ENCODE results near the gene NSUN4. TPM values are rescaled to one million over a fixed set of nuclear protein-coding genes. Genes with fewer than 3 reads are reported as not detected.
"Not testable (repeated sequence)": the region's sequence is repeated elsewhere in the genome, so short reads cannot be mapped to it uniquely, and the experiment has no call there.

NSUN4 gene
- total RNA-seq, 1 experiment from 2014 or later: 10.4 TPM

- H3K4me3 ChIP-seq (ENCODE audit: insufficient read depth, low read depth, low read length); H3K27me3 ChIP-seq (ENCODE audit: control insufficient read depth, insufficient read depth, low read length); DNase-seq; H3K36me3 ChIP-seq (replicated peaks; ENCODE audit: control insufficient read depth, insufficient read depth, low read length): not testable (repeated sequence)
These were observed 27.1 kb downstream of the NSUN4 start for GRCh38 chr1:46367701-46368100.

DNA sequence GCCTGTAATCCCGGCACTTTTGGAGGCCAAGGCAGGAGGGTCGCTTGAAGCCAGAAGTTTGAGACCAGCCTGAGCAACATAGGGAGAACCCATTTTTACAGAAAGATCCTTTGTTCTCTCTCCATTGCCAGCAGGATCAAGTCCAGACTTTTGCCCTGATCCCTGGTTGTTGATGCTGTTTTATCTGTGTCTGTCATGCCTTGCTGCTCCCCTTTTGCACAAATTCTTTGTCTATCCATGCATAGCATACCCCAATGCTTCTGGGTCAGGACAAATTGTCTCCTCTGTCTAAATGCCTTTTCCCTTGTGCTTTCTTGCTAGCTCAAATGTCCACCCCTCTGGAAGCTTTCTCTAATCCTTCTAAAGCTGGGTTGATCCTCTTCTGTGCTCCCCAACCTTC, 28.2 kb downstream of the NSUN4 start:
- peaks cover 3% of the 10 kb centered on the region for H3K36me3 ChIP-seq (replicated peaks; ENCODE audit: control insufficient read depth, insufficient read depth, low read length)
- no peak overlapping the region for H3K4me3 ChIP-seq (ENCODE audit: insufficient read depth, low read depth, low read length)
- DNase-seq: no peak
- H3K27me3 ChIP-seq (ENCODE audit: control insufficient read depth, insufficient read depth, low read length): no peaks in the 10 kb centered on the region

- DNase-seq: no peak
- Histone ChIP-seq H3K27me3 (ENCODE audit: control insufficient read depth, insufficient read depth, low read length) (no peaks in the 10 kb centered on the region), H3K36me3 (replicated peaks; ENCODE audit: control insufficient read depth, insufficient read depth, low read length) (peaks cover 2% of the 10 kb centered on the region), H3K4me3 (ENCODE audit: insufficient read depth, low read depth, low read length) (no peak overlapping the region)
These were observed 29.1 kb downstream of the NSUN4 start for GRCh38 chr1:46369542-46370213.

GRCh38 chr1:46370214-46370633, 29.6 kb downstream of the NSUN4 start:
- no peak for DNase-seq
- no peak overlapping the region for H3K4me3 ChIP-seq (ENCODE audit: insufficient read depth, low read depth, low read length)
- peaks cover 2% of the 10 kb centered on the region for H3K36me3 ChIP-seq (replicated peaks; ENCODE audit: control insufficient read depth, insufficient read depth, low read length)
- H3K27me3 ChIP-seq (ENCODE audit: control insufficient read depth, insufficient read depth, low read length): no peaks in the 10 kb centered on the region

GRCh38 chr1:46372431-46372830, 31.8 kb downstream of the NSUN4 start:
- no peak for DNase-seq
- no peak overlapping the region for H3K4me3 ChIP-seq (ENCODE audit: insufficient read depth, low read depth, low read length)
- peaks cover 2% of the 10 kb centered on the region for H3K36me3 ChIP-seq (replicated peaks; ENCODE audit: control insufficient read depth, insufficient read depth, low read length)
- no peaks in the 10 kb centered on the region for H3K27me3 ChIP-seq (ENCODE audit: control insufficient read depth, insufficient read depth, low read length)

- no peaks in the 10 kb centered on the region; the same call in 1 of the 2 replicates for H3K27me3 ChIP-seq (ENCODE audit: control insufficient read depth, insufficient read depth, low read length)
- no peak overlapping the region for H3K4me3 ChIP-seq (ENCODE audit: insufficient read depth, low read depth, low read length)
- no peak for DNase-seq
- H3K36me3 ChIP-seq (replicated peaks; ENCODE audit: control insufficient read depth, insufficient read depth, low read length): peaks cover 2% of the 10 kb centered on the region; the same call in 1 of the 2 replicates
These were observed 39.4 kb downstream of the NSUN4 start for GRCh38 chr1:46379996-46380395.

DNA sequence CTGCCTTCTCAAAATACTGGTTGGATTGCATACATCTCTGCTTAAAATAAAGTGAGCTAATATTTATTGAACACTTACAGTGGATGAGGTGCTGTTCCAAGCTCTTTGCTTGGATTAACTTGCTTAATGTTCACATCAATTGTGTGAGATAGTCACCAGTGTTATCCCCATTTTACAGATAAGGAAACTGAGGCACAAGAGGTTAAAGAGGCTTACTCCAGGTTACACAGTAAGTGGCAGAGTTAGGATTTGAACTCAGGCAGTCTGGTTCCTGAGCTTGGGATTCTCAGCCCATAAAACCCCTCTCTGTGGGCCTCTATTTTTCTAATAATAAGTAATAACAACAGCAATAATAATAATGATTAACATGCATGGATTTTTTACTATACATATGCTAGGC, 39.9 kb downstream of the NSUN4 start:
- no peak for DNase-seq
- Histone ChIP-seq H3K4me3 (ENCODE audit: insufficient read depth, low read depth, low read length) (no peak overlapping the region), H3K36me3 (replicated peaks; ENCODE audit: control insufficient read depth, insufficient read depth, low read length) (peaks cover 2% of the 10 kb centered on the region; the same call in 1 of the 2 replicates), H3K27me3 (ENCODE audit: control insufficient read depth, insufficient read depth, low read length) (no peaks in the 10 kb centered on the region; the same call in 1 of the 2 replicates)

GRCh38 chr1:46393510-46393909, 52.9 kb downstream of the NSUN4 start:
- Histone ChIP-seq H3K27me3 (ENCODE audit: control insufficient read depth, insufficient read depth, low read length) (peaks cover 10% of the 10 kb centered on the region), H3K36me3 (replicated peaks; ENCODE audit: control insufficient read depth, insufficient read depth, low read length) (no peaks in the 10 kb centered on the region), H3K4me3 (ENCODE audit: insufficient read depth, low read depth, low read length) (peak overlapping the region; percentile 40; the same call in 1 of the 2 replicates)
- peak; percentile 15 for DNase-seq

DNA sequence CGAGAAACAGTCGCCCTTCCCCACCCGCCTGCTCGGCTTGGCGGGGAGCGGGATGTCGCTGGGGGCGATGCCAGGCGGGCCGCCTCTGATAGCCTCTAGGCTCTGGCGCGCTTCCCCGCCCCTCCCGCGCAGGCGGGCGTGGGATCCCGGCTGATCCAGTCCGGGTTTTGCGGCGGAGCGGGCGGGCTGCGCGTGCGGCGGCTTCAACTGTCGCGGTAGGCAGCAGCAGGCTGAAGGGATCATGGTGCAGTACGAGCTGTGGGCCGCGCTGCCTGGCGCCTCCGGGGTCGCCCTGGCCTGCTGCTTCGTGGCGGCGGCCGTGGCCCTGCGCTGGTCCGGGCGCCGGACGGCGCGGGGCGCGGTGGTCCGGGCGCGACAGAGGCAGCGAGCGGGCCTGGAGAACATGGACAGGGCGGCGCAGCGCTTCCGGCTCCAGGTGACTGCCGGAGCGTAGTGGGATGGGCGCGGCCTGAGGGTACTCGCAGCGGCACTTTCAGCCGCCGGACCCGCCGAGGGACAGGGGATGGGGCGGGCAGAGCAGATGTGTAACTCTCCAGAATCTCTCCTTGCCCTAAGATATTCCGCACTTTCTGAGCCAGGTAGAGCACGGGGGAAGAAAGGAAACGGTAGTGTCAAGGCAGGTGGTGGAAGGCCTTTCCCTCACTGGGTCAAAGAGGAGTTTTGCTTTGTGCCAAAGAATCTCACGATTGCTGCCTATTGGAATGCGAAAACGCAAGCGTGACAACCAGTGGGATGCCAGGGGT, 53.7 kb downstream of the NSUN4 start, which contains the start of gene FAAH:
FAAH (plus strand) TSS at position 210 of the 764 bp plus-strand sequence; CDS start at position 242, 32 bp downstream.
- Histone ChIP-seq H3K36me3 (replicated peaks; ENCODE audit: control insufficient read depth, insufficient read depth, low read length) (no peaks in the 10 kb centered on the region), H3K4me3 (ENCODE audit: insufficient read depth, low read depth, low read length) (peak within 1 kb of the TSS; percentile 40), H3K27me3 (ENCODE audit: control insufficient read depth, insufficient read depth, low read length) (peaks cover 10% of the 10 kb centered on the region)
- peak; percentile 94 for DNase-seq

DNA sequence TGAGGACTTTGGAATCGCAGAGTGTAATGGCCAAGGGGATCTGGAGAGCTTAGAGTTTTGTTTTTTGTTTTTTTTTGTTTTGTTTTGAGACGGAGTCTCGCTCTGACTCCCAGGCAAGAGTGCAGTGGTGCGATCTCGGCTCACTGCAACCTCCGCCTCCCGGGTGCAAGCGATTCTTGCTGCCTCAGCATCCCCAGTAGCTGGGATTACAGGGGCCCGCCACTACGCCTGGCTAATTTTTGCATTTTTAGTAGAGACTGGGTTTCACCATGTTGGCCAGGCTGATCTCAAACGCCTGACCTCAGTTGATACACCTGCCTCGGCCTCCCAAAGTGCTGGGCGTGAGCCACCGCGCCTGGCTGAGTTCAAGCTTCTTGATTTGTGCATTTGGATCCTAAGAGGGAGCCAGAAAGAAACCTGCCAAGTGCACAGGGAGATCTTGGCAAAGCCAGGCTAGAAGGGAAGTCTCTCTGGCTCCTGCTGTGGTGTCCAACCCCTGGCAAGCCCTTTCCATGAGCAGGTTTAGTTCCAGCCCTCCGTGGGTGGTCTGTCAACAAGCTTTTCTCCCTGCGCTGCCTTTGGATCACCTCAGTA, 54.4 kb downstream of the NSUN4 start:
- Histone ChIP-seq H3K27me3 (ENCODE audit: control insufficient read depth, insufficient read depth, low read length) (peaks cover 10% of the 10 kb centered on the region), H3K4me3 (ENCODE audit: insufficient read depth, low read depth, low read length) (peak overlapping the region; percentile 38), H3K36me3 (replicated peaks; ENCODE audit: control insufficient read depth, insufficient read depth, low read length) (no peaks in the 10 kb centered on the region)
- no peak for DNase-seq

- no peak overlapping the region for H3K4me3 ChIP-seq (ENCODE audit: insufficient read depth, low read depth, low read length)
- H3K36me3 ChIP-seq (replicated peaks; ENCODE audit: control insufficient read depth, insufficient read depth, low read length): no peaks in the 10 kb centered on the region
- DNase-seq: peak; percentile 17
- peaks cover 10% of the 10 kb centered on the region for H3K27me3 ChIP-seq (ENCODE audit: control insufficient read depth, insufficient read depth, low read length)
These were observed 56.1 kb downstream of the NSUN4 start for GRCh38 chr1:46396441-46397398.

DNA sequence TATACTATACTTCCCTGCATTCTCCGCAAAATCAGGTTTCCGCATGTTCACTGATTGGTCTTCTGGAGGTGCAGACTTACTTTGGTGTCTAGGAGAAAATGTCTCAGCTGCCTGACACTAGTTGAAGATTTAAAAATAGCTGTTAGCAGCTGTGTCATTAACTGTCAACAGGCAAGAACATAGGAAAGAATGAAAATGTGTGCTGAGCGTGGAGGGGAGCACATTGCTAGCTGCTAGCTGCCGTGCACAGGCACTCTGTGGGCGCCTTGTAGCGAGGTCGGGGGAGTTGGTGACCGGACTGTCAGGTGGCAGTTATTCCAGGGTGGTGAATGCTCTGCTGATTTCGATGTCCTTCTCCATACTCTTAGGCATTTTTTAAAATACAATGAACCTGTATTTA, 58.7 kb downstream of the NSUN4 start:
- Histone ChIP-seq H3K4me3 (ENCODE audit: insufficient read depth, low read depth, low read length) (no peak overlapping the region), H3K36me3 (replicated peaks; ENCODE audit: control insufficient read depth, insufficient read depth, low read length) (no peaks in the 10 kb centered on the region; the same call in 1 of the 2 replicates), H3K27me3 (ENCODE audit: control insufficient read depth, insufficient read depth, low read length) (peaks cover 8% of the 10 kb centered on the region)
- peak; percentile 21 for DNase-seq

- H3K36me3 ChIP-seq (replicated peaks; ENCODE audit: control insufficient read depth, insufficient read depth, low read length): no peaks in the 10 kb centered on the region; the same call in 1 of the 2 replicates
- H3K27me3 ChIP-seq (ENCODE audit: control insufficient read depth, insufficient read depth, low read length): peaks cover 2% of the 10 kb centered on the region; the same call in 1 of the 2 replicates
- DNase-seq: peak; percentile 70
- H3K4me3 ChIP-seq (ENCODE audit: insufficient read depth, low read depth, low read length): no peak overlapping the region
These were observed 59.8 kb downstream of the NSUN4 start for GRCh38 chr1:46400421-46400820.
